ENCODE measurements around the gene ADAMTS17.

- TF ChIP-seq CTCF (IDR thresholded peaks at IDR 0.05; ENCODE audit: low read depth, low read length): no peak
- no peak for TF ChIP-seq EZH2phosphoT487 (IDR thresholded peaks at IDR 0.05; ENCODE audit: low read depth)
These were observed 322.2 kb downstream of the ADAMTS17 start for GRCh38 chr15:100019601-100020000.

Data from OCI-LY3 (cell line).